Left lung (tissue), 10 donors: ENCODE measurements around the gene PTK7. TPM values are rescaled to one million over a fixed set of nuclear protein-coding genes. Genes with fewer than 3 reads are reported as not detected.

Experiments used
- ATAC-seq: fragments of 200-7000 bp; cut with Tn5 transposase; one replicate; pipeline ENCODE4 v1.9.1; 2020; ENCODE audit warnings: moderate library complexity
- DNase-seq, 4 donors: peaks; one replicate each; pipeline ENCODE4 v3.0.0-alpha.2; 2013 to 2020
- H3K27ac ChIP-seq, 2 donors: fragments of 200-600 bp; sonication (generic) in 1 of 2; one replicate each; pipeline versions ENCODE4 v1.5.0 to v1.8.0; 2020 to 2021
- H3K27me3 ChIP-seq, 2 donors: fragments of 200-600 bp; sonication (generic) in 1 of 2; one replicate each; pipeline versions ENCODE4 v1.5.0 to v1.8.0; 2020 to 2021
- H3K36me3 ChIP-seq, 2 donors: fragments of 200-600 bp; sonication (generic) in 1 of 2; one replicate each; pipeline versions ENCODE4 v1.5.0 to v1.8.0; 2020 to 2021
- H3K4me1 ChIP-seq, 2 donors: fragments of 200-600 bp; one replicate each; pipeline ENCODE4 v1.8.0; 2021
- H3K4me3 ChIP-seq, 2 donors: fragments of 200-600 bp; sonication (generic) in 1 of 2; one replicate each; pipeline versions ENCODE4 v1.5.0 to v1.8.0; 2020 to 2021; ENCODE audit warnings: mild to moderate bottlenecking in 1 of 2
- H3K9me3 ChIP-seq, 2 donors: fragments of 200-600 bp; sonication (generic) in 1 of 2; one replicate each; pipeline versions ENCODE4 v1.5.0 to v1.8.0; 2020 to 2021
- CTCF ChIP-seq, 2 donors: fragments of 200-600 bp; sonication (generic) in 1 of 2; IDR thresholded peaks; one replicate each; pipeline versions ENCODE4 v1.5.0 to v1.8.0; 2021; ENCODE audit warnings: antibody characterized with exemption in 2 of 2
- intact Hi-C, 2 donors: fragments of 100-400 bp; cut with DNase I; formaldehyde crosslinking; loops; one replicate each; pipeline versions ENCODE4 v1.11.2 to v1.14.2; 2022
- polyA plus RNA-seq, 6 donors: library from polyadenylated mRNA; unstranded; fragments of 120-200 nt; gene quantifications; one replicate each; pipeline ENCODE4 v1.2.1, GENCODE V29; 2013; ENCODE audit not compliant: insufficient read length in 6 of 6
- total RNA-seq, 2 donors: library from RNA; stranded (reverse); fragmentation: NEBNext Ultra II Directional; extraction: Animal tissue kit (Norgen Biotek cat#: 25700); gene quantifications; one replicate each; pipeline ENCODE4 v1.2.1, GENCODE V29; 2021
- donor health status: DM: no; HTN: yes; CAD: no.
- donor health status: DM: no; HTN: no; CAD: no.

PTK7 gene
- total and polyA plus RNA-seq, 8 donors = 89.2 to 312 (median 284) TPM

GRCh38 chr6:43045371-43045930, 30.7 kb upstream of the PTK7 start:
- no peak for ATAC-seq
- Histone ChIP-seq H3K36me3 (peaks cover 0 to 91% of the 10 kb centered on the region in 2 donors), H3K27ac (no peak overlapping the region), H3K9me3 (no peaks in the 10 kb centered on the region), H3K4me1 (no peaks in the 10 kb centered on the region), H3K27me3 (no peaks in the 10 kb centered on the region), H3K4me3 (no peak overlapping the region)
- TF ChIP-seq CTCF (IDR thresholded peaks at IDR 0.05) = no peak
- intact Hi-C loops = no loop called here
- no peak for DNase-seq

- no peak overlapping the region for H3K4me3 ChIP-seq
- H3K4me1 ChIP-seq = peaks cover 8 to 12% of the 10 kb centered on the region in 2 donors
- DNase-seq (no peak), ATAC-seq (no peak)
- H3K27me3 ChIP-seq = no peaks in the 10 kb centered on the region
- TF ChIP-seq CTCF (IDR thresholded peaks at IDR 0.05) = no peak
- no peak overlapping the region for H3K27ac ChIP-seq
- intact Hi-C loops = no loop called here
- no peaks in the 10 kb centered on the region for H3K9me3 ChIP-seq
- peaks cover 0 to 77% of the 10 kb centered on the region in 2 donors for H3K36me3 ChIP-seq
Observed at GRCh38 chr6:43047998-43048397, 28.1 kb upstream of the PTK7 start.

GRCh38 chr6:43050981-43051380, 25.1 kb upstream of the PTK7 start:
- ATAC-seq (no peak), DNase-seq (no peak)
- H3K4me1 ChIP-seq = peaks cover 8 to 24% of the 10 kb centered on the region in 2 donors
- H3K27me3 ChIP-seq = no peaks in the 10 kb centered on the region
- intact Hi-C loops = no loop called here
- H3K27ac ChIP-seq = no peak overlapping the region
- no peak overlapping the region for H3K4me3 ChIP-seq
- H3K9me3 ChIP-seq = no peaks in the 10 kb centered on the region
- no peak for TF ChIP-seq CTCF (IDR thresholded peaks at IDR 0.05)
- H3K36me3 ChIP-seq = peaks cover 0 to 62% of the 10 kb centered on the region in 2 donors

GRCh38 chr6:43052225-43052841, 23.8 kb upstream of the PTK7 start:
- Histone ChIP-seq H3K4me1 (peaks cover 8 to 24% of the 10 kb centered on the region in 2 donors), H3K36me3 (peaks cover 0 to 62% of the 10 kb centered on the region in 2 donors), H3K27ac (peak overlapping the region in 1 of 2 donors; percentile 95), H3K27me3 (no peaks in the 10 kb centered on the region), H3K4me3 (peak overlapping the region in 1 of 2 donors; percentile 75), H3K9me3 (no peaks in the 10 kb centered on the region)
- intact Hi-C loops = no loop called here
- ATAC-seq (no peak), DNase-seq (peak in 1 of 4 donors; percentile 77)
- TF ChIP-seq CTCF (IDR thresholded peaks at IDR 0.05) = no peak

- DNase-seq = peak in 2 of 4 donors; percentile 24 to 37
Observed at GRCh38 chr6:43052842-43053544, 23.1 kb upstream of the PTK7 start.

More at GRCh38 chr6:43052842-43053544, 23.1 kb upstream of the PTK7 start:
- Histone ChIP-seq H3K9me3 (no peaks in the 10 kb centered on the region), H3K27ac (peak overlapping the region; percentile 90 to 95), H3K4me1 (peaks cover 10 to 30% of the 10 kb centered on the region in 2 donors), H3K4me3 (peak overlapping the region; percentile 75 to 89), H3K27me3 (no peaks in the 10 kb centered on the region), H3K36me3 (peaks cover 0 to 61% of the 10 kb centered on the region in 2 donors)
- intact Hi-C loops = no loop called here
- peak; percentile 47 for ATAC-seq
- no peak for TF ChIP-seq CTCF (IDR thresholded peaks at IDR 0.05)
